ENCODE measurements around the gene MAFF.
"Not testable (repeated sequence)": the region's sequence is repeated elsewhere in the genome, so short reads cannot be mapped to it uniquely, and the experiment has no call there.

The MAFF gene

GRCh38 chr22:38201711-38202436 lies at the start of gene MAFF:
Gene MAFF, plus strand, starts transcription at chr22:38201994. Its CDS starts 11,860 bp downstream, at chr22:38213854.
- H3K9ac ChIP-seq: peak within 1 kb of the TSS; percentile 81
- no peaks in the 10 kb centered on the region for H3K27me3 ChIP-seq (ENCODE audit: insufficient read depth, low read depth)
- no peaks in the 10 kb centered on the region for H3K79me2 ChIP-seq (ENCODE audit: insufficient read depth, low read depth)
- H2AFZ ChIP-seq (ENCODE audit: low read depth): peak within 1 kb of the TSS; percentile 93
- H3K4me2 ChIP-seq: peak within 1 kb of the TSS; percentile 98
- no peak within 1 kb of the TSS for H3K4me3 ChIP-seq (IDR thresholded peaks at IDR 0.05; ENCODE audit: insufficient read depth, low read depth, low read length)
- H3K27ac ChIP-seq: peak within 1 kb of the TSS; percentile 52
- H4K20me1 ChIP-seq (ENCODE audit: insufficient read depth): no peaks in the 10 kb centered on the region
- no peak for TF ChIP-seq CTCF (conservative IDR thresholded peaks at IDR 0.05; ENCODE audit: low read depth, low read length)
- peaks cover 43% of the 10 kb centered on the region for H3K4me1 ChIP-seq (ENCODE audit: low read depth, poor library complexity, severe bottlenecking)
- H3K36me3 ChIP-seq (ENCODE audit: insufficient read depth): no peaks in the 10 kb centered on the region

GRCh38 chr22:38153821-38154562 lies 47.8 kb upstream of the MAFF start:
- H4K20me1 ChIP-seq (ENCODE audit: insufficient read depth): no peaks in the 10 kb centered on the region
- TF ChIP-seq CTCF (conservative IDR thresholded peaks at IDR 0.05; ENCODE audit: low read depth, low read length): no peak
- no peak overlapping the region for H3K4me2 ChIP-seq
- H3K27me3 ChIP-seq (ENCODE audit: insufficient read depth, low read depth): no peaks in the 10 kb centered on the region
- H3K79me2 ChIP-seq (ENCODE audit: insufficient read depth, low read depth): no peaks in the 10 kb centered on the region
- no peak overlapping the region for H2AFZ ChIP-seq (ENCODE audit: low read depth)
- H3K27ac ChIP-seq: no peak overlapping the region
- no peaks in the 10 kb centered on the region for H3K36me3 ChIP-seq (ENCODE audit: insufficient read depth)
- H3K4me3 ChIP-seq (IDR thresholded peaks at IDR 0.05; ENCODE audit: insufficient read depth, low read depth, low read length): no peak overlapping the region
- H3K4me1 ChIP-seq (ENCODE audit: low read depth, poor library complexity, severe bottlenecking): no peaks in the 10 kb centered on the region
- no peak overlapping the region for H3K9ac ChIP-seq

- H3K4me3 ChIP-seq (IDR thresholded peaks at IDR 0.05; ENCODE audit: insufficient read depth, low read depth, low read length); H3K79me2 ChIP-seq (ENCODE audit: insufficient read depth, low read depth); H3K36me3 ChIP-seq (ENCODE audit: insufficient read depth); H3K4me2 ChIP-seq; H4K20me1 ChIP-seq (ENCODE audit: insufficient read depth); H3K27me3 ChIP-seq (ENCODE audit: insufficient read depth, low read depth); H3K9ac ChIP-seq; H3K4me1 ChIP-seq (ENCODE audit: low read depth, poor library complexity, severe bottlenecking); H3K27ac ChIP-seq; H2AFZ ChIP-seq (ENCODE audit: low read depth): not testable (repeated sequence)
These were observed 47.3 kb upstream of the MAFF start for GRCh38 chr22:38154563-38154915.

- no peaks in the 10 kb centered on the region for H3K36me3 ChIP-seq (ENCODE audit: insufficient read depth)
- no peaks in the 10 kb centered on the region for H3K4me1 ChIP-seq (ENCODE audit: low read depth, poor library complexity, severe bottlenecking)
- no peaks in the 10 kb centered on the region for H3K79me2 ChIP-seq (ENCODE audit: insufficient read depth, low read depth)
- no peak overlapping the region for H3K9ac ChIP-seq
- no peaks in the 10 kb centered on the region for H4K20me1 ChIP-seq (ENCODE audit: insufficient read depth)
- H3K4me3 ChIP-seq (IDR thresholded peaks at IDR 0.05; ENCODE audit: insufficient read depth, low read depth, low read length): no peak overlapping the region
- H3K27me3 ChIP-seq (ENCODE audit: insufficient read depth, low read depth): no peaks in the 10 kb centered on the region
- H3K4me2 ChIP-seq: no peak overlapping the region
- TF ChIP-seq CTCF (conservative IDR thresholded peaks at IDR 0.05; ENCODE audit: low read depth, low read length): no peak
- no peak overlapping the region for H2AFZ ChIP-seq (ENCODE audit: low read depth)
- H3K27ac ChIP-seq: no peak overlapping the region
These were observed 46.1 kb upstream of the MAFF start for GRCh38 chr22:38155703-38156102.

All from KMS-11 (cell line).